H9 (cell line): Measurements from ENCODE around the gene SMR3A. TPM values are rescaled to one million over a fixed set of nuclear protein-coding genes. Genes with fewer than 3 reads are reported as not detected.

Source experiments
- DNase-seq: peaks from one replicate; pipeline ENCODE4 v3.0.0-alpha.2; 2017
- H2AFZ ChIP-seq: one replicate; pipeline ENCODE4 v1.6.1; 2013; ENCODE audit warnings: mild to moderate bottlenecking, low read length, control low read depth, moderate library complexity
- H2AK5ac ChIP-seq: 2 replicates; pipeline ENCODE4 v1.6.1; 2013; ENCODE audit warnings: low read length, control low read depth, mixed read lengths; ENCODE audit not compliant: insufficient read length
- H2BK120ac ChIP-seq: one replicate; pipeline ENCODE4 v1.6.1; 2013; ENCODE audit warnings: low read depth, mild to moderate bottlenecking, low read length, control low read depth, inconsistent platforms; ENCODE audit not compliant: poor library complexity, severe bottlenecking
- H2BK12ac ChIP-seq: 2 replicates; pipeline ENCODE4 v1.6.1; 2013; ENCODE audit warnings: low read length, control low read depth, mixed read lengths, low read depth; ENCODE audit not compliant: insufficient read length
- H2BK15ac ChIP-seq: 2 replicates; pipeline ENCODE4 v1.6.1; 2013; ENCODE audit warnings: low read depth, low read length, control low read depth
- H2BK20ac ChIP-seq: one replicate; pipeline ENCODE4 v1.6.1; 2013; ENCODE audit warnings: low read depth, mild to moderate bottlenecking, low read length, control low read depth, inconsistent platforms; ENCODE audit not compliant: poor library complexity, severe bottlenecking
- H2BK5ac ChIP-seq: 2 replicates; pipeline ENCODE4 v1.6.1; 2013; ENCODE audit warnings: low read length, control low read depth, mixed read lengths; ENCODE audit not compliant: insufficient read length
- H3K14ac ChIP-seq: 2 replicates; pipeline ENCODE4 v1.6.1; 2013; ENCODE audit warnings: low read length, control low read depth; ENCODE audit not compliant: insufficient read depth
- H3K18ac ChIP-seq: 2 replicates; pipeline ENCODE4 v1.6.1; 2013; ENCODE audit warnings: low read depth, mild to moderate bottlenecking, mixed read lengths, low read length, control low read depth; ENCODE audit not compliant: insufficient read length
- H3K23ac ChIP-seq: 2 replicates; pipeline ENCODE4 v1.6.1; 2013; ENCODE audit warnings: low read length, control low read depth, mixed read lengths, low read depth; ENCODE audit not compliant: insufficient read length
- H3K23me2 ChIP-seq: 2 replicates; pipeline ENCODE4 v1.6.1; 2013; ENCODE audit warnings: low read depth, mild to moderate bottlenecking, mixed read lengths, low read length, control low read depth; ENCODE audit not compliant: insufficient read length, poor library complexity, severe bottlenecking
- H3K27ac ChIP-seq: 2 replicates; pipeline ENCODE4 v1.5.1; 2013; ENCODE audit warnings: low read length, control low read depth, mixed read lengths, low read depth; ENCODE audit not compliant: insufficient read length
- H3K27me3 ChIP-seq: 2 replicates; pipeline ENCODE4 v1.6.1; 2013; ENCODE audit warnings: low read length, control low read depth, inconsistent platforms; ENCODE audit not compliant: insufficient read depth
- H3K4ac ChIP-seq: 2 replicates; pipeline ENCODE4 v1.6.1; 2013; ENCODE audit warnings: low read depth, mild to moderate bottlenecking, control low read depth, inconsistent platforms, low read length, moderate library complexity
- H3K4me1 ChIP-seq: 2 replicates; pipeline ENCODE4 v1.6.1; 2013; ENCODE audit warnings: low read length, control low read depth, inconsistent platforms; ENCODE audit not compliant: insufficient read depth
- H3K4me2 ChIP-seq: 2 replicates; pipeline ENCODE4 v1.6.1; 2013; ENCODE audit warnings: low read length, control low read depth, mixed read lengths; ENCODE audit not compliant: insufficient read length, insufficient read depth
- H3K56ac ChIP-seq: 2 replicates; pipeline ENCODE4 v1.6.1; 2013; ENCODE audit warnings: low read depth, mild to moderate bottlenecking, mixed read lengths, low read length, control low read depth; ENCODE audit not compliant: insufficient read length
- H3K79me1 ChIP-seq: 2 replicates; pipeline ENCODE4 v1.6.1; 2013; ENCODE audit warnings: low read depth, mild to moderate bottlenecking, moderate library complexity, low read length, control low read depth, inconsistent platforms; ENCODE audit not compliant: insufficient read depth, poor library complexity, severe bottlenecking
- H3K79me2 ChIP-seq: 2 replicates; pipeline ENCODE4 v1.6.1; 2013; ENCODE audit warnings: low read length, control low read depth, inconsistent platforms; ENCODE audit not compliant: insufficient read depth
- H3K9ac ChIP-seq: 2 replicates; pipeline ENCODE4 v1.6.1; 2013; ENCODE audit warnings: low read length, control low read depth, mixed read lengths; ENCODE audit not compliant: insufficient read length; ENCODE audit errors: extremely low read depth
- H3K9me3 ChIP-seq: one replicate; pipeline ENCODE4 v1.6.1; 2013; ENCODE audit warnings: low read depth, low read length, inconsistent platforms; ENCODE audit not compliant: control insufficient read depth
- H3T11ph ChIP-seq: one replicate; pipeline ENCODE4 v1.6.1; 2013; ENCODE audit warnings: mild to moderate bottlenecking, low read length, control low read depth, inconsistent platforms
- H4K20me1 ChIP-seq: one replicate; pipeline ENCODE4 v1.6.1; 2013; ENCODE audit not compliant: control insufficient read depth, insufficient read length, insufficient read depth
- H4K5ac ChIP-seq: 2 replicates; pipeline ENCODE4 v1.6.1; 2013; ENCODE audit warnings: low read depth, mild to moderate bottlenecking, mixed read lengths, low read length, control low read depth; ENCODE audit not compliant: insufficient read length
- H4K8ac ChIP-seq: replicated peaks from 2 replicates; pipeline ENCODE4 v1.6.1; 2013; ENCODE audit warnings: low read length, control low read depth, mixed read lengths, low read depth; ENCODE audit not compliant: insufficient read length
- H4K91ac ChIP-seq: 2 replicates; pipeline ENCODE4 v1.6.1; 2013; ENCODE audit warnings: low read depth, mild to moderate bottlenecking, moderate library complexity, mixed read lengths, low read length, control low read depth; ENCODE audit not compliant: insufficient read length
- H3K27ac Mint-ChIP-seq, 3 experiments: 2 replicates in 2 of 3; 3 replicates in 1 of 3; pipeline ENCODE4 v1.8.0; 2020 to 2021; ENCODE audit warnings: mixed read lengths in 3 of 3, mild to moderate bottlenecking in 1 of 3, moderate library complexity in 1 of 3
- H3K27me3 Mint-ChIP-seq: 2 replicates; pipeline ENCODE4 v1.8.0; 2021; ENCODE audit warnings: low read depth, mild to moderate bottlenecking, moderate library complexity, mixed read lengths
- H3K36me3 Mint-ChIP-seq, 3 experiments: 2 replicates in 2 of 3; 3 replicates in 1 of 3; pipeline ENCODE4 v1.8.0; 2020 to 2021; ENCODE audit warnings: low read depth in 3 of 3, mixed read lengths in 3 of 3; ENCODE audit not compliant: insufficient read depth in 1 of 3
- H3K4me1 Mint-ChIP-seq, 2 experiments: 2 replicates each; pipeline ENCODE4 v1.8.0; 2020; ENCODE audit warnings: mixed read lengths in 2 of 2
- H3K4me3 Mint-ChIP-seq, 2 experiments: 2 replicates in 1 of 2; 3 replicates in 1 of 2; pipeline ENCODE4 v1.8.0; 2020 to 2021; ENCODE audit warnings: mild to moderate bottlenecking in 2 of 2, mixed read lengths in 2 of 2, moderate library complexity in 1 of 2
- H3K9me3 Mint-ChIP-seq, 2 experiments: 2 replicates in 1 of 2; 3 replicates in 1 of 2; pipeline ENCODE4 v1.8.0; 2020; ENCODE audit warnings: mild to moderate bottlenecking in 2 of 2, mixed read lengths in 2 of 2, moderate library complexity in 1 of 2
- CTCF ChIP-seq: fragments of 200-600 bp; sonication (generic); conservative IDR thresholded peaks from 3 replicates; pipeline ENCODE4 v1.8.0; 2021; ENCODE audit warnings: antibody characterized with exemption, mild to moderate bottlenecking
- WGBS: extraction: QIAGEN DNeasy Blood & Tissue Kit; methylation state at CpG from one replicate; pipeline ENCODE4 v1.1.7; 2013; ENCODE audit warnings: missing lambda C conversion rate, low lambda C conversion rate, mixed read lengths; ENCODE audit not compliant: insufficient read length; ENCODE audit errors: extremely low coverage; 5-methylcytosine and 5-hydroxymethylcytosine counted together
- total RNA-seq: library from RNA; stranded (reverse); gene quantifications from 2 replicates; pipeline ENCODE4 v1.2.1, GENCODE V29; 2021

The SMR3A gene
- total RNA-seq, 1 experiment from 2014 or later, result not detected

- no peaks in the 10 kb centered on the region for H3K79me1 ChIP-seq
- no peaks in the 10 kb centered on the region for H3K79me2 ChIP-seq
- no peak overlapping the region for H2BK120ac ChIP-seq
- H2BK12ac ChIP-seq, result no peak overlapping the region
- H3K4ac ChIP-seq, result no peak overlapping the region
- no peak overlapping the region for H2AFZ ChIP-seq
- no peak overlapping the region for H2AK5ac ChIP-seq
- no peak for DNase-seq
- H3K27me3 ChIP-seq, result no peaks in the 10 kb centered on the region
- no peak overlapping the region for H3T11ph ChIP-seq
- H2BK15ac ChIP-seq, result no peak overlapping the region
- no peaks in the 10 kb centered on the region for H3K9me3 ChIP-seq
- no peak overlapping the region for H3K14ac ChIP-seq
- no peak overlapping the region for H4K91ac ChIP-seq
- no peaks in the 10 kb centered on the region for H3K23me2 ChIP-seq
- H3K56ac ChIP-seq, result no peak overlapping the region
- H3K4me1 ChIP-seq, result no peaks in the 10 kb centered on the region
- no peak overlapping the region for H2BK5ac ChIP-seq
- H3K9ac ChIP-seq, result no peak overlapping the region
- H3K23ac ChIP-seq, result no peak overlapping the region
- Mint-ChIP-seq H3K9me3 (peaks cover 0 to 5% of the 10 kb centered on the region in 2 experiments; a peak in 1 of 5 replicates), H3K4me3 (no peak overlapping the region), H3K4me1 (peaks cover 10 to 23% of the 10 kb centered on the region in 2 experiments), H3K27ac (no peak overlapping the region), H3K36me3 (0 out of 7 replicates have a peak, but pooled peaks cover 0 to 3% (median 0%) of the 10 kb centered on the region in 3 experiments), H3K27me3 (no peaks in the 10 kb centered on the region)
- no peaks in the 10 kb centered on the region for H4K20me1 ChIP-seq
- WGBS, result no CpG with 5 or more reads among the region's 1 CpG
- H2BK20ac ChIP-seq, result no peak overlapping the region
- H3K27ac ChIP-seq, result no peak overlapping the region
- H3K18ac ChIP-seq, result no peak overlapping the region
- no peak overlapping the region for H4K5ac ChIP-seq
- TF ChIP-seq CTCF, result peak; percentile 42; the same call in 2 of the 3 replicates
- no peak overlapping the region for H4K8ac ChIP-seq
- no peak overlapping the region for H3K4me2 ChIP-seq
These were observed 44.6 kb upstream of the SMR3A start for GRCh38 chr4:70315928-70316327.
